ENCODE measurements around the gene FAM241B. TPM values are rescaled to one million over a fixed set of nuclear protein-coding genes. Genes with fewer than 3 reads are reported as not detected.

The FAM241B gene
- total RNA-seq, 2 donors from 2014 or later: 0.66 to 1.8 TPM

DNA sequence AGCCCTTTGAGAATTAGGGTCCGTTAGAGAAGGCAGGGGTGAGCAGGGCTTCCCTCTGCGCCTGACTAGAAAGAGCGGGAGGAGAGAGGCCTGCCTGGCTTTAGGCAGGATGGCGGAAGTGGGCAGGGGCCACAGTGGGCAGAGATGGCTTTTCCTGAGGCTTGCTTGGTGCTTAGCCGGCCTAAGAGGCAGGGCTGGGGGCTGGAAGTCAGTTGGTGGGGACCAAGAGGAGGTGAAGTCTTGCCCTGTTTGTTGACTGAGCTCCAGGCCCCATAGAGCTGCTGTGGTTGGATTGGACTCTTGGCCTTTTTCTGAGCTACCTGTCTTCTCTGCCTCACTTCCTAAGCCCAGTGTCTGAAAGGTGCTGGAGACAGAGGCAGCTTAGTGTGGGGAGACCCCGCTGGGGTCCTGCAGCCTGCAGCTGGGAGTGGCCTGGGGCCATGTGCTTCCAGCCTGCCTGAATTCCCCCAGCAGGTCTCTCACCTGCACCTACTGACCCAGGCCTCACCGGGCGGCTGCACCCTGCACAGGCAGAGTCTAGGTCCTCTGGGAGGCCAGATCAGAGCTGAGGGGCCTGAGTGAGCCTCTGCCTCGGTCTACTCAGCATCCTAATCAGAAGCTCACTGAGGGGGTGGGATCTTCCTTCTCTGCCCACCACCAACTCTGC, 4.8 kb downstream of the FAM241B start:
- TF ChIP-seq POLR2A (IDR thresholded peaks at IDR 0.05) (no peak), CTCF (IDR thresholded peaks at IDR 0.05) (no peak)
- Histone ChIP-seq H3K4me1 (peaks cover 9% of the 10 kb centered on the region), H3K9me3 (no peaks in the 10 kb centered on the region), H3K4me3 (no peak overlapping the region), H3K36me3 (replicated peaks in 1 of 2; ENCODE audit: insufficient read depth in 1 of 2, low read depth in 2 of 2) (no peaks in the 10 kb centered on the region), H3K27ac (no peak overlapping the region), H3K27me3 (no peaks in the 10 kb centered on the region)
- no peak for DNase-seq
- WGBS, 2 donors: 84 to 86% methylated on average over 6 to 8 of the region's 9 CpGs
- no peak for ATAC-seq
- intact Hi-C loops (cut with DNase I): loop anchor here (10.0 kb wide), 1 partner anchor 230 kb away; no protein-coding TSS in a partner anchor

GRCh38 chr10:69635428-69636272, 5.6 kb downstream of the FAM241B start:
- Histone ChIP-seq H3K27me3 (no peaks in the 10 kb centered on the region), H3K4me3 (no peak overlapping the region), H3K4me1 (peaks cover 8% of the 10 kb centered on the region), H3K36me3 (replicated peaks in 1 of 2; ENCODE audit: insufficient read depth in 1 of 2, low read depth in 2 of 2) (no peaks in the 10 kb centered on the region), H3K9me3 (no peaks in the 10 kb centered on the region), H3K27ac (no peak overlapping the region)
- 71 to 73% methylated on average over 6 to 12 of the region's 13 CpGs for WGBS, 2 donors
- intact Hi-C loops (cut with DNase I): loop anchor here (10.0 kb wide), 1 partner anchor 231 kb away; no protein-coding TSS in a partner anchor
- TF ChIP-seq POLR2A (IDR thresholded peaks at IDR 0.05): no peak
- TF ChIP-seq CTCF (IDR thresholded peaks at IDR 0.05): no peak
- peak in 1 of 4 donors; percentile 10 for DNase-seq
- ATAC-seq: no peak

DNA sequence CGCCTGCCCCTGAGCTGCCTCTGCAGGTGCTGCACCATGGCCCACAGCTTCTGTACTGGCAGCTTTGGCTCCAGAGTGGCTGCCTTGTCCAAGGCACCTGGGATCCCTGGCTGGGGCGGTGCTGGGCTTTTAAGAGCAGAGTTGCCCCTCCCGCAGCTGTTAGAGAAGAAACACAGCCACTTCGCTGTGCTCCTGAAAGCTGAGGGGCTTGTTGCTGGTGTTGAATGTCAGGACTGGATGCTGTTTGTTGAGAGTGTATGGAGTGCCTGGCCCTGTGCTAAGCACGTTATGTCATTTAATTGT, 6.2 kb downstream of the FAM241B start:
- 79 to 80% methylated on average over 4 of the region's 5 CpGs for WGBS, 2 donors
- Histone ChIP-seq H3K36me3 (replicated peaks in 1 of 2; ENCODE audit: insufficient read depth in 1 of 2, low read depth in 2 of 2) (no peaks in the 10 kb centered on the region), H3K9me3 (no peaks in the 10 kb centered on the region), H3K27ac (no peak overlapping the region), H3K4me1 (peaks cover 2% of the 10 kb centered on the region), H3K4me3 (no peak overlapping the region), H3K27me3 (no peaks in the 10 kb centered on the region)
- intact Hi-C loops (cut with DNase I): loop anchor here (10.0 kb wide), 1 partner anchor 231 kb away; no protein-coding TSS in a partner anchor
- ATAC-seq (no peak), DNase-seq (no peak)
- no peak for TF ChIP-seq POLR2A (IDR thresholded peaks at IDR 0.05)
- TF ChIP-seq CTCF (IDR thresholded peaks at IDR 0.05): no peak

GRCh38 chr10:69636626-69637605, 6.9 kb downstream of the FAM241B start:
- ATAC-seq (peak; percentile 48), DNase-seq (peak; percentile 38 to 56 (median 40))
- Histone ChIP-seq H3K27ac (no peak overlapping the region), H3K4me1 (no peaks in the 10 kb centered on the region), H3K4me3 (no peak overlapping the region), H3K27me3 (no peaks in the 10 kb centered on the region), H3K36me3 (replicated peaks in 1 of 2; ENCODE audit: insufficient read depth in 1 of 2, low read depth in 2 of 2) (no peaks in the 10 kb centered on the region), H3K9me3 (no peaks in the 10 kb centered on the region)
- TF ChIP-seq CTCF (IDR thresholded peaks at IDR 0.05): peak in 5 of 7 experiments; percentile 16 to 41 (median 34)
- no peak for TF ChIP-seq POLR2A (IDR thresholded peaks at IDR 0.05)
- 45 to 47% methylated on average over 9 to 10 of the region's 10 CpGs for WGBS, 2 donors
- intact Hi-C loops (cut with DNase I): loop anchor here (10.0 kb wide), 1 partner anchor 232 kb away; no protein-coding TSS in a partner anchor

Measured in body of pancreas (tissue), 4 donors.